Suprapubic skin (tissue), 4 donors: ENCODE data around the gene ABHD12B.

Source experiments
- CTCF ChIP-seq, 2 donors: fragments of 200-600 bp in 1 of 2; fragments of 450-650 bp in 1 of 2; sonication (generic) in 1 of 2; IDR thresholded peaks; one replicate each; pipeline ENCODE4 v1.5.1; 2016 to 2019; ENCODE audit warnings: antibody characterized with exemption in 2 of 2, mild to moderate bottlenecking in 1 of 2, moderate library complexity in 1 of 2
- EP300 ChIP-seq: sonication (generic); formaldehyde crosslinking; IDR thresholded peaks from one replicate; pipeline ENCODE4 v1.6.1; 2017; ENCODE audit warnings: antibody characterized with exemption
- POLR2A ChIP-seq, 2 donors: fragments of 450-650 bp; IDR thresholded peaks; one replicate each; pipeline ENCODE4 v1.6.1; 2017; ENCODE audit warnings: antibody characterized with exemption in 2 of 2, mild to moderate bottlenecking in 2 of 2, moderate library complexity in 2 of 2
- POLR2AphosphoS5 ChIP-seq, 3 donors: sonication (generic); formaldehyde crosslinking; IDR thresholded peaks; one replicate each; pipeline ENCODE4 v1.6.1; 2017; ENCODE audit warnings: antibody characterized with exemption in 3 of 3

GRCh38 chr14:50926851-50927386 lies 55.1 kb downstream of the ABHD12B start:
- TF ChIP-seq CTCF (IDR thresholded peaks at IDR 0.05) (no peak), POLR2A (IDR thresholded peaks at IDR 0.05) (no peak), POLR2AphosphoS5 (IDR thresholded peaks at IDR 0.05) (no peak), EP300 (no peak)
